ENCODE results near the gene MICU2. TPM values are rescaled to one million over a fixed set of nuclear protein-coding genes. Genes with fewer than 3 reads are reported as not detected.
A peak's percentile ranks its signal among the peaks of the same experiment; 100 is the strongest.

Gene MICU2
- total and polyA plus RNA-seq, 2 of the 13 experiments (the other 11 are each of a cell fraction or from before 2014, with no cell fraction given): 31.7 to 42.4 TPM

DNA sequence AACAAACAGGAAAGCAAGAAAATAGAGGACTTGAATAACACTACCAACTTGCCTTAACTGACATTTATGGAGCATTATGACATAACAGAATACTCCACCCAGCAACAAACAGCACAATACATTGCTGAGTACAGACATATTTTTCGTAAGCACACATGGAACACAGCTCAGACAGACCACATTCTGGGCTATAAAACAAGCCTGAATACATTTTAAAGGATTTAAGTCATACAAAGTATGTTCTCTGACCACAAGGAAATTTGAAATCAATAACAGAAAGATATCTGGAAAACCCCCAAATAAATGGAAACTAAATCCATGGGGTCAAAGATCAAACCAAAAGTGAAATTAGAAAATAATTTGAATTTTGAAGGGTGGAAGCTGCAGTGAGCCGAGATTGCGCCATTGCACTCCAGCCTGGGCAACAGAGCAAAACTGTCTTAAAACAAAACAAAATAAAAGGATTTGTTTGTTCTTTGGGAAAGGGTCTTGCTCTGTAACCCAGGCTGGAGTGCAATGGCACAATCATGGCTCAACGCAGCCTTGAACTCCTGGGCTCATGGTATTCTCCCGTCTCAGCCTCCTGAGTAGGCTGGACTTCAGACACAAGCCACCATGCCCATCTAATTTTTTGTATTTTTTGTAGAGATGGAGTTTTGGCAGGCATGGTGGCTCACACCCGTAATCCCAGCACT, 150.4 kb downstream of the MICU2 start (continued):
- TF ChIP-seq KLF12 (CRISPR knock-in tag; IDR thresholded peaks at IDR 0.05; ENCODE audit: borderline replicate concordance): no peak
- TF ChIP-seq ZNF557 (CRISPR knock-in tag; IDR thresholded peaks at IDR 0.05): no peak
- 0 out of 2 replicates have a peak, but pooled peaks have one; percentile 34 for TF ChIP-seq PITX1 (CRISPR knock-in tag; IDR thresholded peaks at IDR 0.05)
- peak; percentile 71; the same call in 1 of the 2 replicates for TF ChIP-seq CEBPB (IDR thresholded peaks at IDR 0.05; ENCODE audit: borderline replicate concordance, low read depth, low read length)
- 0 out of 2 replicates have a peak, but pooled peaks have one; percentile 24 for TF ChIP-seq ZMYM4 (CRISPR knock-in tag; IDR thresholded peaks at IDR 0.05)
- no peak for TF ChIP-seq ZBTB38 (CRISPR knock-in tag; IDR thresholded peaks at IDR 0.05)
- no peak for TF ChIP-seq NR2F6 (IDR thresholded peaks at IDR 0.05)
- peak; percentile 46; the same call in 1 of the 2 replicates for TF ChIP-seq NR2F6 (CRISPR knock-in tag; IDR thresholded peaks at IDR 0.05)
- TF ChIP-seq, protein P1, sequence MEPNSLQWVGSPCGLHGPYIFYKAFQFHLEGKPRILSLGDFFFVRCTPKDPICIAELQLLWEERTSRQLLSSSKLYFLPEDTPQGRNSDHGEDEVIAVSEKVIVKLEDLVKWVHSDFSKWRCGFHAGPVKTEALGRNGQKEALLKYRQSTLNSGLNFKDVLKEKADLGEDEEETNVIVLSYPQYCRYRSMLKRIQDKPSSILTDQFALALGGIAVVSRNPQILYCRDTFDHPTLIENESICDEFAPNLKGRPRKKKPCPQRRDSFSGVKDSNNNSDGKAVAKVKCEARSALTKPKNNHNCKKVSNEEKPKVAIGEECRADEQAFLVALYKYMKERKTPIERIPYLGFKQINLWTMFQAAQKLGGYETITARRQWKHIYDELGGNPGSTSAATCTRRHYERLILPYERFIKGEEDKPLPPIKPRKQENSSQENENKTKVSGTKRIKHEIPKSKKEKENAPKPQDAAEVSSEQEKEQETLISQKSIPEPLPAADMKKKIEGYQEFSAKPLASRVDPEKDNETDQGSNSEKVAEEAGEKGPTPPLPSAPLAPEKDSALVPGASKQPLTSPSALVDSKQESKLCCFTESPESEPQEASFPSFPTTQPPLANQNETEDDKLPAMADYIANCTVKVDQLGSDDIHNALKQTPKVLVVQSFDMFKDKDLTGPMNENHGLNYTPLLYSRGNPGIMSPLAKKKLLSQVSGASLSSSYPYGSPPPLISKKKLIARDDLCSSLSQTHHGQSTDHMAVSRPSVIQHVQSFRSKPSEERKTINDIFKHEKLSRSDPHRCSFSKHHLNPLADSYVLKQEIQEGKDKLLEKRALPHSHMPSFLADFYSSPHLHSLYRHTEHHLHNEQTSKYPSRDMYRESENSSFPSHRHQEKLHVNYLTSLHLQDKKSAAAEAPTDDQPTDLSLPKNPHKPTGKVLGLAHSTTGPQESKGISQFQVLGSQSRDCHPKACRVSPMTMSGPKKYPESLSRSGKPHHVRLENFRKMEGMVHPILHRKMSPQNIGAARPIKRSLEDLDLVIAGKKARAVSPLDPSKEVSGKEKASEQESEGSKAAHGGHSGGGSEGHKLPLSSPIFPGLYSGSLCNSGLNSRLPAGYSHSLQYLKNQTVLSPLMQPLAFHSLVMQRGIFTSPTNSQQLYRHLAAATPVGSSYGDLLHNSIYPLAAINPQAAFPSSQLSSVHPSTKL (CRISPR knock-in tag; IDR thresholded peaks at IDR 0.05): peak; percentile 48; the same call in 1 of the 2 replicates
- TF ChIP-seq GATAD1 (CRISPR knock-in tag; IDR thresholded peaks at IDR 0.05): no peak
- TF ChIP-seq FOXK1 (CRISPR knock-in tag; IDR thresholded peaks at IDR 0.05; ENCODE audit: borderline replicate concordance, low read depth): no peak
- TF ChIP-seq KAT8 (CRISPR knock-in tag; IDR thresholded peaks at IDR 0.05): 0 out of 2 replicates have a peak, but pooled peaks have one; percentile 16
- peak in 1 of 2 experiments; percentile 14; a peak in 1 of 4 replicates for TF ChIP-seq EP300 (IDR thresholded peaks at IDR 0.05; ENCODE audit: low read depth in 2 of 2, low read length in 2 of 2)
- TF ChIP-seq EP300 (CRISPR knock-in tag; IDR thresholded peaks at IDR 0.05; ENCODE audit: borderline replicate concordance): no peak
- TF ChIP-seq ZNF724P (CRISPR knock-in tag; IDR thresholded peaks at IDR 0.05; ENCODE audit: borderline replicate concordance): no peak
- TF ChIP-seq, protein P2, sequence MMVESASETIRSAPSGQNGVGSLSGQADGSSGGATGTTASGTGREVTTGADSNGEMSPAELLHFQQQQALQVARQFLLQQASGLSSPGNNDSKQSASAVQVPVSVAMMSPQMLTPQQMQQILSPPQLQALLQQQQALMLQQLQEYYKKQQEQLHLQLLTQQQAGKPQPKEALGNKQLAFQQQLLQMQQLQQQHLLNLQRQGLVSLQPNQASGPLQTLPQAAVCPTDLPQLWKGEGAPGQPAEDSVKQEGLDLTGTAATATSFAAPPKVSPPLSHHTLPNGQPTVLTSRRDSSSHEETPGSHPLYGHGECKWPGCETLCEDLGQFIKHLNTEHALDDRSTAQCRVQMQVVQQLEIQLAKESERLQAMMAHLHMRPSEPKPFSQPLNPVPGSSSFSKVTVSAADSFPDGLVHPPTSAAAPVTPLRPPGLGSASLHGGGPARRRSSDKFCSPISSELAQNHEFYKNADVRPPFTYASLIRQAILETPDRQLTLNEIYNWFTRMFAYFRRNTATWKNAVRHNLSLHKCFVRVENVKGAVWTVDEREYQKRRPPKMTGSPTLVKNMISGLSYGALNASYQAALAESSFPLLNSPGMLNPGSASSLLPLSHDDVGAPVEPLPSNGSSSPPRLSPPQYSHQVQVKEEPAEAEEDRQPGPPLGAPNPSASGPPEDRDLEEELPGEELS (CRISPR knock-in tag; IDR thresholded peaks at IDR 0.05): peak; percentile 29; the same call in 1 of the 2 replicates
- TF ChIP-seq ZMYM2 (CRISPR knock-in tag; IDR thresholded peaks at IDR 0.05): 0 out of 2 replicates have a peak, but pooled peaks have one; percentile 40
- peak; percentile 59 for TF ChIP-seq RARA (CRISPR knock-in tag; IDR thresholded peaks at IDR 0.05)
- TF ChIP-seq CEBPG (CRISPR knock-in tag; IDR thresholded peaks at IDR 0.05): peak; percentile 70
- TF ChIP-seq HNF4G (IDR thresholded peaks at IDR 0.05; ENCODE audit: borderline replicate concordance, low read depth, low read length): peak; percentile 15; the same call in 1 of the 2 replicates
- no peak for TF ChIP-seq HNF4G (CRISPR knock-in tag; IDR thresholded peaks at IDR 0.05; ENCODE audit: borderline replicate concordance, low read depth)
- TF ChIP-seq ZC3H4 (CRISPR knock-in tag; IDR thresholded peaks at IDR 0.05; ENCODE audit: borderline replicate concordance): no peak
- peak; percentile 78 for TF ChIP-seq HNF4A (CRISPR knock-in tag; IDR thresholded peaks at IDR 0.05)
- TF ChIP-seq TEF (CRISPR knock-in tag; IDR thresholded peaks at IDR 0.05): no peak
- no peak for TF ChIP-seq SRSF9 (IDR thresholded peaks at IDR 0.05; ENCODE audit: borderline replicate concordance, insufficient read depth, low read depth, low read length, poor library complexity, severe bottlenecking)
- 0 out of 2 replicates have a peak, but pooled peaks have one; percentile 42 for TF ChIP-seq KDM1A (CRISPR knock-in tag; IDR thresholded peaks at IDR 0.05)

All from HepG2 (cell line).